ENCODE data around the gene CANT1.

DNA sequence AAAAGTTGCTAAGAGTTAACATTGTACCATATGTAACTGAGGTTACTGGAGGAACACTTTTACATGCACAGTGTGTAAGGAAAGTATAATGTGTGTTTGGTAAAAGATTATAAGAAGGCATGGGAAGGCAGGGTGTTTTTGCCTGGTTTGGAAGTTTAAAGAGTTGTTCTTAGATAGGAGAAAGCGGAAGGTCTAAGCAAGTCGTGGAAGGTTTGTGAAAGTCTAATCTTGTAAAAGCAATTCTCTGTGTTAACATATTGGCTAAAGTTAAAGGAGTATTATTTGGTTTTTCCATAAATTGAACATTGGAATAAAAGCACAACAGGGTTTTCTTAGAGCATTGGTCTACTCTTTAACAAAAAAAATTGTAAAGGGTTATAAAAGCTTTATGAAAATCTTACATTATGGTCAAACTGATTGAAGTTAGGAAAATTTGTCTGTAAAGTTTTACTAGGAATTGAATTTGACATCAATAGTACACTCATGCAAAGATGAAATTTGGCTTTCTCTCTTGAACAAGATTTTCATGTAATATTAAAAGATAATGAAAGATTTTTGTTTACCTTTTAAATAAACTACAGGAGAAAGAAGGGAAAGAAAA lies 4.7 kb upstream of the CANT1 start:
- TF ChIP-seq CTCF (IDR thresholded peaks at IDR 0.05) = no peak
- no peak for TF ChIP-seq POLR2A (IDR thresholded peaks at IDR 0.05)
